GM21390 (cell line): Measurements from ENCODE around the gene IL1RL1.

Experiments
- ATAC-seq: cut with Tn5 transposase; IDR thresholded peaks from one replicate; pipeline ENCODE4 v1.9.1; 2021; ENCODE audit not compliant: unreplicated experiment

The IL1RL1 gene

DNA sequence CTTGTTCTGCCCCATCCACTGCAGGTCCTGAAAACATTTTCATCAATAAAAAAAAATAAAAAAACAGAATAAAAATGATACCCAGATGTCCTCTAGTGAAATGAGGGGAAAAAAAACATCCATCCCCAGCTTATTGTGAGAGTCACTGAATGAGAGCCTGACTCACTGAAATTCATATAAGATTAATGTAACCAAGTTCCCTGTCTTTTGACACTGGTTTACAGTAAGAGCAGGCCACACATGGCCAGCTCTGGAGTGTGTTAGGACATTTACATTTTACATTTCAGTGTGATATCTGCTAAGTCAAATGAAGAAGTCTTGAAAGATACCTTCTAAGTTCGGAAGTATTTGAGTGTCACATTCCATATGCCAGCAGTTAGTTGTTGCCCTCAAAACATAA lies 23.1 kb downstream of the IL1RL1 start:
- ATAC-seq: no peak

DNA sequence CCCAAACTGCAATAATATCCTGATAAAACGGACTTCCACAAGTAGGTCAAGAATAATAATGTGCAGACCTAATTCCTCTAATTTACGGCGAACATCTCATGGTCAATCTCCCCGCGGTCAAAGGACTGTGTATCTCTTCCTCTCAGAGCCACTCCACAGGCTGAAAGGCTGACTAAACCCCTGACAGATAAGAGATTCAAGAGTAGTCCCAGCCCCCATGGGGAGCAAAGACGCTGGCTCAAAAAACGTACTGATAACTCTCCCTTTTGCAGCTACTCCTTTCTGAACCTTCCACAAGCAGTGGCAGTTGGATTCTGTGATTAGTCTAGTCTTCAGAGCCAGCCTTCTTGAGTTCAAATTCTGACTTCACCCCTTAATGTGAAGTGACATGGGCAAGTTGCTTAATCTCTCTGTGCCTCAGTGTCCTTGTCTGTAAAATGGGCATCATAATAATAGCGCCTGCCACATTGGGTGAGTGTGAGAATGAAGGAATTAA lies 24.6 kb downstream of the IL1RL1 start:
- no peak for ATAC-seq

DNA sequence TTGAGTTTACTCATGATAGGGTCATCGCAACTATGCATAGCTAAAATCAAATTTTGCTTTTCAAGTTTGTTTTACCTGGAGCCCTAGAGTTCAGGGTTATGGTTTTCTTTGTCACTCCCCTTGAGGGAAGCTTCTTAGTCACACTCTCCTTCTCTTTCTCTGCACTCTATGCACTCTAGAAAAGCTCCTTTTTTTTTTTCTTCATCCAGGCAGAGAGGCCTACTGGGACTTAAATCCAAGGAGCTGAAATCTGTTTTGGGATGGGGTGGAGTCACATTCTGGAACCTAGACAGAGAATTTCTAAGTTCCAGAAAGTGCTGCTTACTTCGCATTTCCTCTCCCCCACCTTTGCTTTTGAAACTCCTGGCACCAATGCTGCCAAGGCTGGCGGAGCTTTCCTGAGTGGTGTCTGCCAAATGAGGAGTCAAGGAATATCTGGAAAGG lies 25.2 kb downstream of the IL1RL1 start:
- ATAC-seq: no peak

DNA sequence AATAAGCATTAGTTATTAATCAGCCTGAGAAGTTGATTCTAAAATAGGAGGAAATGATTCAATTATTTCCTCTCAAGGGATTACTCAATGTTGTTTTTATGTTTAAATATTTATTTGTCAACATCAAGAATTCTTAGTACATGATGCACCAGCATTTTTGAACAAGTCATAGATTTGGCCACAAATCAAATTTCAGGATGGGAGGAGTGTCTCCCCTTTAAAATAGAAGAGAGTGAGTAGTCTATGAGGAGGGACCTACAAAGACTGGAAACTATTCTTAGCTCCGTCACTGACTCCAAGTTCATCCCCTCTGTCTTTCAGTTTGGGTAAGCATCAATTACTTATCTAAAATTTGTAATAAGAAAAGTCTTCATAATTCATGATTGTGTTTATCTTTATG lies 25.6 kb downstream of the IL1RL1 start:
- no peak for ATAC-seq

GRCh38 chr2:102337481-102338386 lies 26.4 kb downstream of the IL1RL1 start:
- ATAC-seq: no peak

DNA sequence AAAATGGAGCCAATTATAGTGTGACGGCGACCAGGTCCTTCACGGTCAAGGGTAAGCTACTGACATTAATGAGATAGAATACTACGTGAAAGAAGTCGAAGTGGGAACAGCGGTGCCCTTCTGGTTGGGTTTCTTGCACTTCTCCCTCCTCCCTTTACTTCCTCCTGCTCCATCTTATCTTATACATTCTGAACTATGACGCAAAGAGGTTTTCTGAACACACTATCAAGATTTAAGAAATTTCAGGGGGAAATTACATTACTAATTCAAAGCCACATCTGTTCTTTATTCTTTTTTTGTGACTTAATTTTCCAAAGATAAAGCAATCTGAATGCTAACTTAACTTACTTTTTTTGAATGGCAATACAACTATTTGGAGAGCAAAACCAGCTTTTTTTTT lies 29.4 kb downstream of the IL1RL1 start:
- no peak for ATAC-seq

GRCh38 chr2:102342888-102343287 lies 31.5 kb downstream of the IL1RL1 start:
- no peak for ATAC-seq

- ATAC-seq: no peak
These were observed 33.0 kb downstream of the IL1RL1 start for GRCh38 chr2:102344397-102344796.

DNA sequence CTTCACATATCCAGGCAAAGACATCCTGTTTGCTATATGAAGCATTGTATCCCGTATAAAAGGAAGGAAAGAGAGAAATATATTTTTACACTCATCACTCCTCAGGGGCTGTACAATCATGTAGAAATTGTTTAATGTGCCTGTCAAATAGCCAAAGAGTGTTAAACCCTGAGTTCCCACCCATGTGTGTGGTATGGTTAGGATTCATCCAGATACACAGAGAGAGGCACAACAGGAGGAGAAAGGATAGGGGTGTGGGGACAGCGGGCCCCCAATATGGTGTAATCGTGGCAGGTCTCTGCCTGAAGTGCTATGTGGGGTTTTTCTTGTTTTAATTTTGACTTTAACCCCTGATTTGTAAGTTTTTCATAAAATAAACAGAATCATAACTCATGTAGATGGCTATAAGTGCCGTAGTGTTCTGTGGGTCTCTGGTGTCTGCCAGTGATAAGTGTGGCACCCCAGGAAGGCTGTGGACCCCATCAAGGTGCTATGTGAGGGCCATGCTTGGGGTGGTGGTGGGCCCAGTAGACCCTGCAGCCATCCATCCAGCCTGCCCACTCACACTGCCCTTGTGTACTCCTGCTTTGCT lies 34.1 kb downstream of the IL1RL1 start:
- ATAC-seq: no peak

DNA sequence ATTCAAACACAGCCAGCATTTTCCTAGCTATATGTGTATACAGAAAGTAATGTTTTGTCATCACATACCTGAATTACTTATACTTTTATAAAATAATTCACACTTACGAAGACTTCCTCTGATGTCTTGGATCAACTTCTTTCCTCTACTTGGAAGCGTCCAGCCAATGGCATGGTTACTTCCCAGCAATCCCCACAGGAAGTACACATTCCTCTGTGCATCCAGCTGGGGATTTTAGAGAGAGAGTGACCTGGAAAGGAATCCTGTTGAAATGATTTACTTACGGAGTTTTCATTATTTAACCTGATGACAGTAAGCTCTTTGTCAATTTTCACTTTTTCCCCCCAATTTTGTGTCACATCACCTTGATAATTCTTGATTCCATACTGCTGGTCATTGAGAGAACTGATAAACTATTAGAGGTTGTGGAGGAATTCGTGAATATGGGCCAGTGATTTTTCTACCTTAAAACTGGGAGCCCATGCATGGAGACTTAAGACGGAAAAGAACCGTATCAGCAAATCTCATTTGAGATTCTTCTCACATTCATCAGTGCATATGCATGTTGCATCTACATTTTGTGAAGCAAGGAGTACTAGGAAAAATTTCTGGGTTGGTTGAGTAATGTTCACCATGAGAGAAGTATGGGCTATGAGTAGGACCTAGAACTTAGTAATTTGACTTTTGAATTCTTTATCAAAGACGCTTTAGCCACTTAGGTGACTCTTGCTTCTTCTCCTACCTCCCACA lies 35.2 kb downstream of the IL1RL1 start:
- ATAC-seq: no peak

- ATAC-seq: no peak
These were observed 38.9 kb downstream of the IL1RL1 start for GRCh38 chr2:102350137-102350793.

DNA sequence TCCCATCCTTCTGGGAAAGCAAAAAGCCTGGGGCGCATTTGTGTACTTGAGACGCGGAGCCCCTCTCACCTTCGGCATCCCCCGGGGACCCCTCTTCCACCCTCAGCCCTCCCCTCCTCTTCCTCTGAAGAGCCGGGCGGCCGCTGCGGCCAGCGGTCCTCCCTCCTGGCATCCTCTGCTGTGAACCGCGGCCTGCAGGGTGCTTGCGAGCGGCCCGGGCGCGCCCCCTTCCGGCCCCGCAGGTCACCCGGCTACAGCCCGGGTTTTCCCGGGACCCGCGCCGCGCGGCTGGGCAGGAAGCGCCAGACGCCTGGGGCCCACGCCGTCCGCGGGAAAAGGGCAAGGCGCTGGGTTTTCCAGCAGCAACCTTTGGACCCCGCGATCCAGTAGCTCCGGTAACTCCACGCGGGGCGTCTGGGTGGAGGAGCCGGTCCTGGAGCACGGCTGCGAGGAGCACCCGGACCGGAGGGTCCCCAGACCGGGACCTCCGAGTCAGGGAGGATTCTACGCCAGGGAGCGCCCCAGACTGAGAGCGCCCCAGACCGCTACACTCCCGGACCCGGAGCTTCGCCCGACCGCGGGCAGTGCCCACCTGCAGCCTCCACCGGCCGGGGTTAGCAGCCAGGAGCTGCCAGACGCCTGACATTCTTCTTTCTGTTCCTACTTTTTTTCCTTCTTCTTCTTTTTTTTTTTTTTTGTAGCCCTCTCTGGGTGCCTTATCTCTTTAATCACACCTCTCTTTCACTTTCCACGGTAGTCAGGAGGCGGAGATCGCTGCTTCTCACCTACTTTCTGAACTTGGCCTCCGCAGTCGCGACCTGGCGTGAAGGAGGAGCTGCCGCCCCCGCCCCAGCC lies 44.4 kb downstream of the IL1RL1 start, which contains the start of gene IL18R1:
Gene IL18R1 (plus strand): TSS at position 271 of the 855 bp plus-strand sequence. CDS start 6,865 bp downstream, outside the sequence.
- peak; percentile 92 for ATAC-seq

DNA sequence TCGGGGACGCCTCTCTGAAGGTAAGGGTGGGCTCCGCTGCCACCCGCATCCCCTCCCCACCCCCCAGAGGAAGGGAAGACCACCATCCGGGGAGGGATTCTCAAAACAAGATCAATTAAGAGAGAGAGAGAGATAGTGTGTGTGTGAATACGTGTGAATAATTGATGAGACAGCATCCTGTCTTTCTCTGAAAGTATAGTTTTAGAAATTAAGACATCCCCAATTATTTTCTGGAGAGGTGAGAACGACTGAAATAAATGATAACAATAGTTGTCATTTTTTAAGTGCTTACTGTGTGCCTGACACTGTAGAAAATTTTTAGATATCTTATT lies 45.0 kb downstream of the IL1RL1 start:
- peak; percentile 6 for ATAC-seq

DNA sequence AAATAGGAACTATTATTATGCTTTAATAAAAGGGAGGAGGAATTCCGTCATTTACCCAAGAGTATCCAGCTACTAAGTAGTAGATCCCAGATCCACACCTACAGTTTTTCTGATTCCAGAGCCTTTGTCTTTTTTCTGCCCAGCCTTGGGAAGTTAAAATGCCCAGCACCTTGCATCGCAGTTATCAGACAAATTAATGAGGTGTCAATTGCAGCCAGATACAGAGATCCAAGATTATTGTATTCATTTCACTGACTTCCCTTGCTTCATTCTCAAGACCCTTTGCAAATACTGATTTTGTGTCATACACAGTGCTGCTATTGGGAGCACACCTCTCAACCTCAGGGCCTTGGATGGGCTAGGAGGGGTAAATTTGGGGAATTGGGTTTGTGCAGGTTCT lies 45.4 kb downstream of the IL1RL1 start:
- no peak for ATAC-seq

DNA sequence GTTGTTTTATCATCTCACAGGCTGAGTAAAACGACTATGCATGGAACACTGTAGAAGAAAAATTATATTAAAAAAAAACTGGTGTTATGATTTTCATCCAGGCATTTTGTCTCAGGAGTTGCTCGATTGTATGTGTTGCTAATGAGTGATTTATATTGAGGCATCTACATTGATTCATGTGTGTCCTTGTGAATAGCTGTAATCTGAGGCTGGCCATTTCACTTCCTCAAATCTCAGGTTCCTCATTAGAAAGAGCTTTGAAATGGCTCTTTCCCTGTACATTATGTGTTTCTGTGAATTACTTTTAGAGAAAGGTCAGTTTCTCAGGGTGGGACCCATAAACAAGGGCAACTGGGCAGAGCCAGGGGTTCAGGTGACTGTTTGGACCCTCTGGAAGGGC lies 46.6 kb downstream of the IL1RL1 start:
- ATAC-seq: no peak

GRCh38 chr2:102358496-102358895 lies 47.1 kb downstream of the IL1RL1 start:
- ATAC-seq: no peak

DNA sequence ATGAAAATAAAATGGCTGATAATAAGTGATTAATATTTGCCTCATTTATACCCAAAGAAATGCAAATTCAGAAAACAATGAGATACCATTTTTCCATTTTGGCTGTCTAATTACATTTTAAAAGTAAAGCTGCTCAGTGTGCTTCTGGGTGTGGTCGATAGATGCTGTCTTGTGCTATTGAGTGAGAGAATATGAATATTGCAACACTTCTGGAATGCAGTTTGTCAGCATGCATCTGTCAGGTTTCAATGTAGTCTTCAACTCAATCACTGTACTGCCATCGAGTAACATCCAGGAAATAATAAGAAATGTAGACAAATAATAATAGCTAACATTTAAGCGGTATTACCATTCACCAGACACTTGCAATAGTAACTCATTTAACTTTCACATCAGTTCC lies 48.2 kb downstream of the IL1RL1 start:
- no peak for ATAC-seq

- no peak for ATAC-seq
These were observed 50.4 kb downstream of the IL1RL1 start for GRCh38 chr2:102361632-102362241.

DNA sequence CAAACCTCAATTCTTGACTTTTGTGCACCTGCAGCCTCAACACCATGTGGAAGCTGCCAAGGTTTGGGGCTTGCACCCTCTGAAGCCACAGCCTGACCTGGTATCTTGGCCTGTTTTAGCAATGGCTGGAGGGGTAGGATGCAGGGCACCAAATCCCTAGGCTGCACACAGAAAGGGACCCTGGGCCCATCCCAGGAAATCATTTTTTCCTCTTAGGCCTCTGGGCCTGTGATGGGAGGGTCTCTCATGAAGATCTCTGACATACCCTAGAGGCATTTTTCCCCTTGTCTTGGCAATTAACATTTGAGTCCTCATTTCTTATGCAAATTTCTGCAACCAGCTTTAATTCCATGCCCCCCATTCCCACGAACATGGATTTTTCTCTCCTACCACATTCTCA lies 54.4 kb downstream of the IL1RL1 start:
- ATAC-seq: no peak
